Measurements from ENCODE around the gene MYH3.

DNA sequence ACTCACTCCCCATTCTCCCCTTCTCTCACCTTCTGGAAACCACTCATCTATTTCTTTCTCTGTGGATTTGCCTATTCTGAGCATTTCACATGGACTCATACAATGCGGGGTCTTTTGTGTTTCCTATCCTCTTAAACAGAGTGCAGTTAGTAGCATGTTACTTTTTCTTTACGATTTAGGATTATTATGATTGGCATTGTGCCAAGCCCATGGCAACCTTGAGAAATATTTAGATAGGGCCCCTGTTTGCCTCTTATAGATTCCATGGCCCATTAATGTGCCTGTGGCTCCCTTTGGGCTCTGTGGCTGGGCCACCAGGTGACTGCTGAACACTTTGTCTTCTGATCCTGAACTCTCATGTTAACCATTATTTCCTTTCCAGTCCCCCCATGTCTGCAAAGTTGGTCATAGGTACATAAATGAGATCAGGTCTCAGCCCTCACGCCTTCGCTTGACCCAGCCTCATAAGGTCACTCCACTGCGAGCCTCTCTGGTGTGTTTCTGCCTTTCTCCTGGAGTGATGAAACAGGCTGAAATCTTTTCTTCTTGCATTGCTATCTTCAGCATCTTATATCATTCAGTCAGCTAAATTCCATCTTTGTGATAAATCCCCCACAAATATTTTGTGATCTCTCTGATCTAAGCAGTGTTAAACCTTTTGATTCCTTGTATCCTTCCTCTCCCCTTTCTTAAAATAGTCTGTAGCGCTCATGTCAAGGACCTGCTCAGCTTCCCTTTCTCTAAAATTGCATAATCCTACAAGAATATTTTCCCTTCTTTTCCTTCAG is 44.0 kb downstream of the MYH3 start:
- TF ChIP-seq EZH2 (IDR thresholded peaks at IDR 0.05) (no peak), FOXP2 (optimal IDR thresholded peaks at IDR 0.05; ENCODE audit: control extremely low read depth, extremely low read length, insufficient read depth) (no peak)

Data from SK-N-MC (cell line).